PC-3 (cell line): ENCODE results near the gene CAPZB. TPM values are rescaled to one million over a fixed set of nuclear protein-coding genes. Genes with fewer than 3 reads are reported as not detected.

Experiments
- ATAC-seq: fragments of 200-7000 bp; cut with Tn5 transposase; 2 replicates; pipeline ENCODE4 v1.9.1; 2020; ENCODE audit warnings: mild to moderate bottlenecking, moderate library complexity
- BruUV-seq: library from RNA; stranded (reverse); fragments of 400-500 nt; replicated peaks from 2 replicates; lab custom pipeline; 2021; lab: Mats Ljungman, UMichigan
- CTCF ChIA-PET: fragments of 300-600 bp; sonication (Branson Sonifier 250); formaldehyde crosslinking; loops from one replicate; lab custom pipeline; 2022; ENCODE audit warnings: antibody characterized with exemption; lab: Charles Lee
- POLR2A ChIA-PET: fragments of 300-600 bp; sonication (Branson Sonifier 250); formaldehyde crosslinking; loops from one replicate; lab custom pipeline; 2022; ENCODE audit warnings: antibody characterized with exemption; ENCODE audit not compliant: unreplicated experiment; lab: Charles Lee
- DNase-seq: peaks from one replicate; pipeline ENCODE4 v3.0.0-alpha.2; 2015
- H2AFZ ChIP-seq: fragments of 300-600 bp; sonication (generic); 2 replicates; pipeline ENCODE4 v1.6.0; 2016; ENCODE audit warnings: antibody characterized with exemption, low read length
- H3F3A ChIP-seq: fragments of 300-600 bp; sonication (generic); one replicate; pipeline ENCODE4 v1.6.0; 2017; ENCODE audit warnings: antibody characterized with exemption, low read length, control low read depth, mild to moderate bottlenecking; ENCODE audit not compliant: unreplicated experiment
- H3K27ac ChIP-seq: fragments of 300-600 bp; sonication (generic); 2 replicates; pipeline ENCODE4 v1.5.1; 2016; ENCODE audit warnings: mild to moderate bottlenecking, low read length
- H3K27me3 ChIP-seq: fragments of 300-600 bp; sonication (generic); 2 replicates; pipeline ENCODE4 v1.6.1; 2016; ENCODE audit warnings: low read length, mixed read lengths
- H3K36me3 ChIP-seq: fragments of 300-600 bp; sonication (generic); 2 replicates; pipeline ENCODE4 v1.6.1; 2016; ENCODE audit warnings: low read depth, mixed run types, low read length, mixed read lengths
- H3K4me1 ChIP-seq: fragments of 300-600 bp; sonication (generic); 2 replicates; pipeline ENCODE4 v1.5.1; 2016; ENCODE audit warnings: low read length; ENCODE audit not compliant: insufficient read depth
- H3K4me2 ChIP-seq: fragments of 300-600 bp; sonication (generic); 2 replicates; pipeline ENCODE4 v1.6.0; 2016; ENCODE audit warnings: low read length
- H3K4me3 ChIP-seq: fragments of 300-600 bp; sonication (generic); 2 replicates; pipeline ENCODE4 v1.5.1; 2016; ENCODE audit warnings: mild to moderate bottlenecking, low read length, mixed read lengths
- H3K79me2 ChIP-seq: fragments of 300-600 bp; sonication (generic); 2 replicates; pipeline ENCODE4 v1.6.1; 2017; ENCODE audit warnings: low read length, mixed read lengths
- H3K9ac ChIP-seq: fragments of 300-600 bp; sonication (generic); 2 replicates; pipeline ENCODE4 v1.6.0; 2016; ENCODE audit warnings: mild to moderate bottlenecking, low read length
- H3K9me2 ChIP-seq: fragments of 300-600 bp; sonication (generic); replicated peaks from 2 replicates; pipeline ENCODE4 v1.6.1; 2016; ENCODE audit warnings: mixed run types, low read length, mixed read lengths
- H3K9me3 ChIP-seq: fragments of 300-600 bp; sonication (generic); 2 replicates; pipeline ENCODE4 v1.6.1; 2016; ENCODE audit warnings: low read length, mixed read lengths
- H4K20me1 ChIP-seq: fragments of 300-600 bp; sonication (generic); 2 replicates; pipeline ENCODE4 v1.6.1; 2016; ENCODE audit warnings: low read length, mixed read lengths
- EZH2 ChIP-seq: fragments of 300-600 bp; sonication (generic); IDR thresholded peaks from one replicate; pipeline ENCODE4 v1.6.1; 2017; ENCODE audit warnings: antibody characterized with exemption, mild to moderate bottlenecking, low read length; ENCODE audit not compliant: unreplicated experiment
- EZH2phosphoT487 ChIP-seq: fragments of 300-600 bp; sonication (generic); IDR thresholded peaks from 2 replicates; pipeline ENCODE4 v1.6.1; 2018; ENCODE audit warnings: mild to moderate bottlenecking, antibody characterized with exemption, low read length, borderline replicate concordance
- intact Hi-C: fragments of 100-400 bp; cut with micrococcal nuclease; formaldehyde crosslinking; loops from 2 replicates; pipeline ENCODE4 v1.9.0; 2023
- total RNA-seq: library from RNA; depleted of rRNA; stranded (reverse); fragments of >200 nt; gene quantifications from 2 replicates; pipeline ENCODE4 v1.2.3, GENCODE V29; 2014
- TF ChIP-seq, protein P1 (sequence below): fragments of 300-600 bp; sonication (generic); conservative IDR thresholded peaks from 2 replicates; pipeline ENCODE4 v1.5.1; 2017; ENCODE audit warnings: antibody characterized with exemption, low read depth, mild to moderate bottlenecking, low read length

The CAPZB gene
- total RNA-seq, 1 experiment from 2014 or later, result 86.7 TPM

DNA sequence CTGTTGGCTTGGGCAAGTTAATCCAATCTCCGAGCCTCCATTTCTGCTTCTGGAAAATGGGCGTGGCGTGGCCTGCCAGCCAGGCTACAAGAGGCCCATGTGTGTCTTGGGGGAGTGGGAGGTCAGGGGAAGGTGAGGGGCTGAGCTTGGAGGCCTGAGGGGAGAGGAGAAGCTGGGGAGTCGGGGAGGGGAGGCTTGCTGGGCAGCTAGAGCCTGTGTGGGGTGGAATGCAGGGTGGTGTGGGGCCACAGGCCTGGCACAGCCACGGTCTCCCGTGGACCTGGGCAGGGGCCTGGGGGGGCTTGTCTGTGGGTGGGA is 158.6 kb downstream of the CAPZB start:
- CTCF ChIA-PET, result no interaction called here
- no peaks in the 10 kb centered on the region for H3K36me3 ChIP-seq
- no peaks in the 10 kb centered on the region for H3F3A ChIP-seq
- H3K9me3 ChIP-seq, result no peaks in the 10 kb centered on the region
- ATAC-seq (no peak), DNase-seq (no peak)
- intact Hi-C loops, result no loop called here
- H2AFZ ChIP-seq, result no peak overlapping the region
- H4K20me1 ChIP-seq, result no peaks in the 10 kb centered on the region
- H3K4me1 ChIP-seq, result no peaks in the 10 kb centered on the region
- no peak overlapping the region for H3K4me2 ChIP-seq
- no TSS peak for BruUV-seq
- POLR2A ChIA-PET, result no interaction called here
- no peaks in the 10 kb centered on the region for H3K9me2 ChIP-seq
- no peak overlapping the region for H3K9ac ChIP-seq
- H3K27ac ChIP-seq, result no peak overlapping the region
- no peak overlapping the region for H3K4me3 ChIP-seq
- H3K27me3 ChIP-seq, result no peaks in the 10 kb centered on the region
- no peaks in the 10 kb centered on the region for H3K79me2 ChIP-seq
- TF ChIP-seq EZH2, result no peak
- no peak for TF ChIP-seq EZH2phosphoT487
- TF ChIP-seq, protein P1, sequence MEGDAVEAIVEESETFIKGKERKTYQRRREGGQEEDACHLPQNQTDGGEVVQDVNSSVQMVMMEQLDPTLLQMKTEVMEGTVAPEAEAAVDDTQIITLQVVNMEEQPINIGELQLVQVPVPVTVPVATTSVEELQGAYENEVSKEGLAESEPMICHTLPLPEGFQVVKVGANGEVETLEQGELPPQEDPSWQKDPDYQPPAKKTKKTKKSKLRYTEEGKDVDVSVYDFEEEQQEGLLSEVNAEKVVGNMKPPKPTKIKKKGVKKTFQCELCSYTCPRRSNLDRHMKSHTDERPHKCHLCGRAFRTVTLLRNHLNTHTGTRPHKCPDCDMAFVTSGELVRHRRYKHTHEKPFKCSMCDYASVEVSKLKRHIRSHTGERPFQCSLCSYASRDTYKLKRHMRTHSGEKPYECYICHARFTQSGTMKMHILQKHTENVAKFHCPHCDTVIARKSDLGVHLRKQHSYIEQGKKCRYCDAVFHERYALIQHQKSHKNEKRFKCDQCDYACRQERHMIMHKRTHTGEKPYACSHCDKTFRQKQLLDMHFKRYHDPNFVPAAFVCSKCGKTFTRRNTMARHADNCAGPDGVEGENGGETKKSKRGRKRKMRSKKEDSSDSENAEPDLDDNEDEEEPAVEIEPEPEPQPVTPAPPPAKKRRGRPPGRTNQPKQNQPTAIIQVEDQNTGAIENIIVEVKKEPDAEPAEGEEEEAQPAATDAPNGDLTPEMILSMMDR, result no peak

DNA sequence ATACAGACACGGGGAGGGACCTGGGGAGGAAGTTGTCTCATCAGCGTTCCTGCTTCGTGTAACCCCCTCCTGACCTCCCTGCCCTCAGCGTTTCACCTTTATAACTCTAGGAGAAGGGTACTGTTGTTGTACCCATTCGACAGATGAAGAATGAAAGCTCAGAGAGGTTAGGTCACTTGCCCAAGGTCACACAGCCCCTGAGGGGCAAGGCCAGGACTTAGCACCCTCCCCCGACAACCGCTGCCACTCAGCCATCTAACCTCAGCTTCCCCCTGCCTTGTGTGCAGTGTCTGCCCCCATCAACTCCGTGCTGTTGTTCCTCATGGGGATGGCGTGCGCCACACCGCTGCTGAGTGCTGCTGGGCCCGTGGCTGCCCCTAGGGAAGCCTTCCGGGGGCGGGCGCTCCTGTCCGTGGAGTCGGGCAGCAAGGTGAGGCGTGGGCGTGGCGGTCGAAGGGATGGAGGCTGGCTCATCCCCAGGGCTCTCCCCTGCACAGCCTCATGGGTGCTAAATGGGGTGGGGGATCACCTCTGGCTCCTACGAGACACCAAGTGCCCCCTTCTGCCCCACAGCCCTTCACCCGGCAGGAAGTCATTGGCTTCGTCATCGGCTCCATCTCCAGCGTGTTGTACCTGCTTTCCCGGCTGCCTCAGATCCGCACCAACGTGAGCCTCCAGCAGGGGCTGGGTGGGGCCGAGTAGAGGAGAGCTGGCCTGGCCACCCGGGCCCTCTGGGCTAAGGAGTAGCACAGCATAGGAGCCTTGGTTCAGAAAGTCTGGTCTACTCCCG is 159.2 kb downstream of the CAPZB start:
- intact Hi-C loops, result no loop called here
- Histone ChIP-seq H3K27ac (no peak overlapping the region), H2AFZ (no peak overlapping the region), H3K27me3 (no peaks in the 10 kb centered on the region), H3K9ac (no peak overlapping the region), H3K9me2 (no peaks in the 10 kb centered on the region), H3K79me2 (no peaks in the 10 kb centered on the region), H3K9me3 (no peaks in the 10 kb centered on the region), H3K4me3 (no peak overlapping the region), H3F3A (no peaks in the 10 kb centered on the region), H3K4me1 (no peaks in the 10 kb centered on the region), H3K36me3 (no peaks in the 10 kb centered on the region), H4K20me1 (no peaks in the 10 kb centered on the region), H3K4me2 (no peak overlapping the region)
- BruUV-seq, result no TSS peak
- ChIA-PET POLR2A (no interaction called here), CTCF (no interaction called here)
- TF ChIP-seq, protein P1, result no peak
- TF ChIP-seq EZH2, result no peak
- no peak for TF ChIP-seq EZH2phosphoT487
- DNase-seq (no peak), ATAC-seq (0 out of 2 replicates have a peak, but pooled peaks have one; percentile 16)

DNA sequence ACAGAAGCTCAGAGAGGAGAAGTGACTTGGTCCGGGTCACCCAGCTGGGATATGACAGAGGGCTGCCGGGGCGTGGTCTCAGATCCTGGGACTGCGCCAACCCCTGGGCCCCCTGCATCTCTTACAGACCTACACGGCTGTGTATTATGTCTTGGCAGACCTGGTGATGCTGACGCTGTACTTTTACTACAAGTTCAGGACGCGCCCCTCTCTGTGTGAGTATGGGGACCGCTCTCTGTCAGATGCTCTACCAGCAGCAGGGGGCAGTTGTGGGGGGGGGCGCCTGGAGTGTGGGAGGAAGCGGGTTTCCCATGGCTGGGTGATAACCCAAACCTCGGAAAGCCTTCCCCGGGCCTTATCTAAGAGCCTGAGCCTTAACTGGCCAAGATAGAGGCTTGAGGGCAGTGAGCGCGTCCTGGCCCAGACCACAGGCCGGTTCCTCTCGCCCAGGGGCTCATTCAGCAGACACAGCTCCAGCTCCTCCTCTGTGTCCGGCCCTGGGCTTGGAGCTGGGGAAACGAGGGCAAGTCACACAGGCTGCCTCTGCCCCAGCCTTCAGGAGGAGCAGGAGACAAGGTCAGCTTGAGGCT is 159.9 kb downstream of the CAPZB start:
- no peaks in the 10 kb centered on the region for H3K36me3 ChIP-seq
- no peaks in the 10 kb centered on the region for H3K79me2 ChIP-seq
- ATAC-seq (no peak), DNase-seq (no peak)
- H3K4me3 ChIP-seq, result no peak overlapping the region
- no peak overlapping the region for H3K27ac ChIP-seq
- no peaks in the 10 kb centered on the region for H3K27me3 ChIP-seq
- ChIA-PET CTCF (no interaction called here), POLR2A (no interaction called here)
- H3K9me2 ChIP-seq, result no peaks in the 10 kb centered on the region
- TF ChIP-seq, protein P1, result no peak
- TF ChIP-seq EZH2phosphoT487 (no peak), EZH2 (no peak)
- no peaks in the 10 kb centered on the region for H3K9me3 ChIP-seq
- no peak overlapping the region for H3K4me2 ChIP-seq
- no peaks in the 10 kb centered on the region for H4K20me1 ChIP-seq
- H3K4me1 ChIP-seq, result no peaks in the 10 kb centered on the region
- intact Hi-C loops, result no loop called here
- BruUV-seq, result no TSS peak
- H3F3A ChIP-seq, result no peaks in the 10 kb centered on the region
- H2AFZ ChIP-seq, result no peak overlapping the region
- H3K9ac ChIP-seq, result no peak overlapping the region
